Activated T-cell treated with anti-CD3 and anti-CD28 coated beads for 24 hours (primary cell): ENCODE measurements around the gene CASZ1.

Source experiments
- DNase-seq: peaks from one replicate; pipeline ENCODE4 v3.0.0-alpha.2; 2020; ENCODE audit warnings: low read depth

CASZ1 gene

DNA sequence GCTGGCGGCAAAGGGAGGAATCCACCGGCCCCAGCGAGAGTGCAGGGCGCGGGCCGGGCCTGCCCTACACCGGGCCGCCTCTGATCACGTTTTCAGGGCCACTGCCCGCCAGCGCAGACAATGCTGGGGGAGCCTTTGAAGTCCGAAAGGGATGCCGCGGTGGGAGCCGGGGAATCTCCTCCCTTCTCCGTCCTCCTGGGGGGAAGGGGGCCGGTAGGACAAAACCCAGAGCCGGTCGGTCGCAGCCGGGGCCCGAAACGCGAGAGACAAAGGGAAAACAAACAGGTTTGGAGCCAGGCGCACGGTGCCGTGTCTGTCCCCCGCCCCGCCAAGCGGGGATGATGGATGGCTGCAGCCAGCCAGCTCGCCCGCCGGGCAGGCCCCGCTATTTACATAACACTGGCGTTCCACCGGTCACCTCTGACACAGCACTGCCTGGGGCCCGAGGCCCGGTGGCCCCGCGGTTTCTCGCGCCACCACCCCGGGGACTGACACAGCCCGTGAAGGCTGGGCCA lies 92.0 kb downstream of the CASZ1 start:
- no peak for DNase-seq

DNA sequence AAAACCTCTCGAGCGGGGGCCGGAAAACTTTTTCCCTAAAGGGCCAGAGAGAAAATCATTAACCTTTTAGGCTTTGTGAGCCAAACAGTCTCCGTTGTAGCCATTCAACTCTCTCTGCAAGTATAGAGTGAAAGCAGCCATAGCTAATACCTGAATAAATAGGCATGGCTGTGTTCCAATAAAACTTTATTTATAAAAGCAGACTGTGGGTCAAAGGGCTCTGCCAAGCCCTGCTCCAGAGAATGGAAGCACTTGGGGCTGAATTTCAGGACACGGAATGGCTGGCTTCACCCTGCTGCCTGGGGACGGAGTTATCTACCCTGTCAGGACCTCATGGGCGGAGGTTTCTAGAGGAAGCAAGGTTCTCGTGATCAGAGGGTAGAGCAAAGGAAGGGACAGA lies 92.7 kb downstream of the CASZ1 start:
- DNase-seq = no peak

DNA sequence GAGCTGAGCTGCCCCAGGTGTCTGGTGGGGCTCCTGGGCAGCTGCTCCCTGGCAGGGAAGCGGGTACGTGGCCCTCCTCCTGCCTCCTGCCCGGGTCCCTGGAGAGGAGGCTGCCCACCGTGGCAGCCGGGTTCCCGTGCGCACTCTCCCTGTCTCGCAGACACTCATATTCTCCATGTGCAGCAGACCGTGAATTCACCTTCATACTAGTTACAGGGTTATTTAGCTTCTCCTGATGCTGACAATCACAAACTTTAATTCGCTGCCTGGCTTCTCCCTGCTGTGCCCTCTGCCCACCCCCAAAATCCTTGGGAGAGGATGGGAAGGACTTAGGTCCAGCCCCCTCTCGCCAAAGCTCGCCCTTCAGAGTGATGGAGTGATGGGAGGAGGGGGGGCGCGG lies 95.3 kb downstream of the CASZ1 start:
- no peak for DNase-seq

DNA sequence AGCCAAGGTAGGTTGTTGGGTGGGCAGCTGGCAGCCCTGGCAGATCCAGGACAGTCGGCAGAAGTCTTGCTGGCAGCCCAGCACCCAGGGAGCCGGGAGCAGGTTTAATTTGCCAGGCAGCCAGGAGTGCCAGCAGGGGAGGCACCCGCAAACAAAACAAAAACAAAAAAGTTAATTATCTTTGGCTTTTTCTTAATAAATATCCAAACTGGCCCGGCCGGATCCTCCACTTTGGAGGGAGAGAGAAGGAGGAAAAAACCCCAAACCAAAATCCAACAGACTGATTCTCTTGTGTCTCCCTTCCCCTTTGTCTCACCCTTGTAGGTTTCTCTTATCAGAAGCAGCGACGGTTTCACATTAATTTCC lies 97.0 kb downstream of the CASZ1 start:
- DNase-seq = no peak

DNA sequence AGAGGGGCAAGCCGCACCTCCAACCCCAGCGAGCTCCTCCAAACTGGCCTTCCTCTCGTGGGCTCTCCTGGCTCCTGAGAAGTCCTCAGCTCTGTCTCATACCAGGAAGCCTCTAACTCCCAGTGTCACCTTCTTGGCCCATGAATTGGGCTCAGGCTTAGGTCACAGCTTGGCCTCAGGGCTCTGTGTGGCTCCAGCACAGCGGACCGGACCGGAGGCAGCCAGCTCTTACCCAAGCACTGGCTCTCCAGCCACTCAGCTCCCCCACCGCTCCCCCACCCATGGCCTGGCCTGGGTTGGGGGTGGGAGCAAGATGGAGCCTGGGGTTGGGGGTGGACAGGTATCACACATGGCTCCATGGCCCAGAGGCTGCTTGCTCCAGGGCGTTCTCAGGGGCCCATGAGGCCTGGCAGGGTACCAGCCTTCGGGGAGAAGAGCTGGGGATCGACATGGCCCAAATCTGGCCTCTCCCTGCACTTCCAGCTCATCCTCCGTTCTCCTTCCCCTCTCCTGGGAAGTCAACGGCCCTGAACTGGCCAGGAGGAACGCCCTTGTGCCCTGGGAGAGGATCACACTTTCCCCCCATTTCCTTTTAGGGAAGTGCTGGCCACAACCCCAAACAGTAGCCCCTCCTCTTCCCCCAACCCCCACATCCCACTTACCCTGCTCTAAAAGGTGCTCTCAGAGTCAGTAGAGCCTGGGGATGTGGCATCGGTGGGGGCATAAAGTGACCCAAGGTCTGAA lies 97.5 kb downstream of the CASZ1 start:
- no peak for DNase-seq

DNA sequence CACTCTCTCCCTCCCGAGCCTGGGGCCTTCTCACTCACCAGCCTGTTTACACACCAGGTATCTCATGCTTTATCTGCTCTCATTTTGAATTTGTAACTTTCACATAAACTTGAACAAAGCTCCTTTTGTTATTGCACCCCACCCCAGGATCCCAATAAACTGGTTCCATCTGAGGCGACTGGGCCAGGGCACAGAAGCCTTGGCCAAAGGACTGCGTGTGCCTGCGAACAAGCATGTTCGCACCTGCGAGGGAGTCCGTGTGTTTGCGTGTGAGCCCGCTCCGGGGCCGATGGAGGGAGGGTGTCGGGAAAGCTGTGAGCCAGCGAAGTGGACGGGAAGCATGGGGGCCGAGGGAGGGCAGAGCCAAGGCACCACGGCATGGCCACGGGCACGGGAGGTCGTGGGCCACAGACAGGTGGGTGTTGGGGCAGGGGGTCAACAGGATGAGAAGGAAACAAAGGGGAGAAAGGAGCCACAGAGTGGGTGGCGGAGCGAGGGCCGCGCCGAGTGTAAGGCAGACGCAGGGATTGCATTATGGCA lies 98.8 kb downstream of the CASZ1 start:
- DNase-seq = no peak

DNA sequence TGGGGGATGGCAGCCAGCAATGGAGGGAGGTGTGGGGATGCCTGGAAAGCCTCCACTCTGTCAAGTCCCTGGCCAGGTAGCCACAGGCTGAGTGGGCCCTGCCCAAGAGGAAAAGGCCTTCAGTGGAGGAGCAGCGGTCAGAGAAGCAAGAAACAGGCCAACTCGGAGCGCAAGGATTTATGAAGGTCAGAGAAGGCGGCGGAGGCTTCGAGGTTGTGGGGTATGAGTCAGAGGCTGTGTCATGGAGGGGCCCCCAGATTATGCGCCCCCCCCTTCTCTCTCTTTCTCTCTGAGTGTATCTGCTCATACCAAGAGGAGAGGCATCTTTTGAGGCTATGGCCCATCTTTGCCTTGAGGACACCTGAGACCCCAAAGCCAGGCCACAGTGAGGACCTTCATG lies 99.5 kb downstream of the CASZ1 start:
- DNase-seq = peak; percentile 24

DNA sequence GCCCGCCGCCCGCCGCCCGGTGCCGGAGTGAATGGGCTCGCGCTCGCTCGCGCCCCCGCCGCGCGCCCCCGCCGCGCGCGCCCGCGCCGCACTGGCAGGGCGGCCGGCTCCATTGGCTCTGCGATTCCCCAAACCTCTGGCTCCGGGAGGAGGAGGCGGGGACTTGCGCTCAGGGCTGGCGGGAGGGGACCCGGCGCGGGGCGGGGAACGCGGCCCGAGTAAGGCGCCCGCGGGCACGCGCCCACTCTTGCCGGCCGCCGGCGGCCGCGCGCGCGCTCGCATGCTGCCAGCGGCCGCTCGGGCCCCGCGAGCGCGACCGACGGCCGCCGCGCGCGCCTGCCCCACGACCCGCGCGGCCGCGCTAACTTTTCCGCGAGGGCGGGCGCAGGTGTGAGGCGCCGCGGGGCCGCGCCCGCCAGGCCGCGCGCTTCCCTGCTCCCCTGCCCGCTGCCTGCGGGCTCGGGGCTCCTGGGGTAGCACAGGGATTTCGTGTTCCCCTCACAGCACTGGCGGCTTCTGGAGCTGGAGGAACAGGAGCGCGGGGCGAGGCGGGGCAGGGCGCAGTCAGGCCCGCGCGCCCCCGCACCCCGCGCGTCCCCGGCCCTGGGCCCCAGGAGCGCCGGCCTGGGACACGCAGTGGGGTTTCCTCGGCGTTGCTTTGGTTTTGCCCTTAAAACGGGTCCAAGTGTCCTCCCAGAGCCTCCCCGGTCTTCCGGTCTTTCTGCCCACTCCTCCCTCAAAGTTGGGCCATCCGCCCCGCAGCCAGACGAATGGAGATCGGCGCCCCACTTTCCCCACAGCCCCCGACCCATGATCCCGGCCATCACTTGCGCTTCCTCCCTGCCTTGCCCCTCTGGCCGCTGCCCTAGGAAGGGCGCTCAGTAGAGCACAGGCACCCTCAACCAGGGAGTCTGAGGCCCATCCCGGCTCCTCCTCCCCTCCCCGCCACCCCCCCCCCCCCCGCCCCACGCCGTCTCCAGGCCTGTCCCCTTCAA lies 101.5 kb downstream of the CASZ1 start:
- DNase-seq = peak; percentile 70

DNA sequence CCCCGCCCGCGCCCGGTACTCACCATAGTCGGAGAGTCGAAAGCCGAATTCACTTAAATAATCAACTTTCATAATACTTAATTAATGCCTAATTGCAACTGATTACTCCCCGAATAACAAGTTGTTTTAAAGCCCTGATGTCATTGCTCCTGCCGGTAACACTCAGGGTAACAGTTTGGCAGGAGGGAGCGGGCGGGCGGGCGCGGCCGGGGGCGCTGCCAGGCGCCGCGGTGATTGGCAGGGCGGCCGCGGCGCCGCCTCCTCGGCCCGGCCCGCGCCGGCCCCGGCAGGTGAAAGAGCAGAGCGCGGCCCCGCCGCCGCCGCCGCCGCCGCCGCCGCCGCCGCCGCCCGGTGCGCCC lies 102.2 kb downstream of the CASZ1 start:
- no peak for DNase-seq

DNA sequence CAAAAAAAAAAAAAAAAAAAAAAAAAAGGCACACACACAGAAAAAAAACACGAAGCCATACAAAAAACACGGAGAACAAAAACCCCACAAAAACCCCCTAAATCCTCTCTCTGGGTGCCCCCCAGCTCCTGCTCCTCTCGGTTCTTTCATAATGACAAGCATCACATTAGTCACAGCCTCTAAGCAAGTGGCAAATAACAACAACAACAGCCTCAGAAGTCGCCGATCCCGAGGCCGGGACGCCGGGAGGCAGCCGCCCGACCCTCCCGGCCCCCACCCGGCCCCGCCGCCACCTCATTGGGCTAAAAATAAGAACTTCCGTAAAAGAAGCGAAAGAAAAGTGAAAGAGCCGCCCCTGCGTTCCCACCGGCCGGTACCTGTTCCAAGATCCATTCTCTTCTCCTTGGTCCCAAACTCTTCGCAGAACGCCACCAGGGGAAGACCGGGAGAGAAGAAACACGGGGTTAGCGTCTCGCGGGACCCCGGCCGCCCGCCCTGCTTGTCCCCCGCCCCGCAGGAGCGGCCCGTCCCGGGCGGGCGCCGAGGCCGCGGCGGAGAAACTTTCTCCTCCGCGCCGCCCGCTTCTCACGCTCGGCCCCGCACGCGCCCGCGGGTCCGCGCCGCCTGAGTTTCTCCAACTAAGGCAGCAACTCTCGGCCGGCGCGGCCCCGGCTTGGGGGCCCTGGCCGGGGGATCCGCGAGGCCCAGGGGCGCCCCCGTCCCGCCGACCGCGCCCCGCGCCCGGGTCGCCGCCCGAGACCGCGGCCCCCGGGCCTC lies 102.8 kb downstream of the CASZ1 start:
- no peak for DNase-seq

DNA sequence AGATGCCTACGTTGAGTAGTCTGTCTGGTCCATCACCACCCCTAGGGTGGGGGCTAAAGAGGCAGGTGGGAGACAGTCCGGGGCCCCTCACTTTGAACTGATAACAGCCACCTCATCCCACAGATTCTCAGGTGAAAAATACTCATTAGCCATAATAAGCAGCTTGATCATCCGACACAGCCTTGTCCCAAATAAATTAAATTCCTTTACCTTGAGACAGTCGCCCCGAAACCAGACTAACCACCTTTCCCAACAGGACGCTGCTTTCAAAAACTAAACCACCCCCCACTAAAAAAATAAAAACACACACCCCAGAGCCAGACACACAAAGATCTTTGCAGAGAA lies 103.3 kb downstream of the CASZ1 start:
- DNase-seq = no peak

DNA sequence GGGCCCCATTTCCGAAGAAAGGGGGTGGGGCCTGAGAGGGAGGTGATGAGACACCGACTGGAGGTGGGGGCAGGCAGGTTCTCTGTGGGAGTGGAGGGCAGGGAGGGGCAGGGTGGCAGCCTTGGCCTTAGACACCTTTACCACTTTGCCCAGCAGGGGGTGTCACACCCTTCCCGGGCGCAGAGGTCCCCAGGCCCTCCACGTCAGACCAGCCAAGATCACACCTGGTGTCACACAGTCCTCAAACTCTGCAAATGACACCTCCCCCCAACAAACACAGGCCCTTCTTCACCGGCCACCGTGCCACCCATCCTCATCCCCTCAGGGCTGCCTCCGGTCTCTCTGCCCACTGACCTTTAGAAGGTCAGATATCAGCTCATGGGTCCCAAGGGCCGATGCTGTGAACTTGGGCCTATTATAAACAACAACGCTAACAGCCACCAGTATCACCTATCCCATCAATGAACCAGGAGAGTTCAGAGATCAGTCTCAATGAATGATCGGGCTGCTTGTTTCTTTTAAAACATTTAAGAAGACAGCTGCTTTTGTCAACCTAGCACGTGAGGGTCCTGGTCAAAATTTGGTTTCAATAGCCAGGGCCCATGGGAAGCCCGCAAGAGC lies 103.9 kb downstream of the CASZ1 start:
- DNase-seq = peak; percentile 48

DNA sequence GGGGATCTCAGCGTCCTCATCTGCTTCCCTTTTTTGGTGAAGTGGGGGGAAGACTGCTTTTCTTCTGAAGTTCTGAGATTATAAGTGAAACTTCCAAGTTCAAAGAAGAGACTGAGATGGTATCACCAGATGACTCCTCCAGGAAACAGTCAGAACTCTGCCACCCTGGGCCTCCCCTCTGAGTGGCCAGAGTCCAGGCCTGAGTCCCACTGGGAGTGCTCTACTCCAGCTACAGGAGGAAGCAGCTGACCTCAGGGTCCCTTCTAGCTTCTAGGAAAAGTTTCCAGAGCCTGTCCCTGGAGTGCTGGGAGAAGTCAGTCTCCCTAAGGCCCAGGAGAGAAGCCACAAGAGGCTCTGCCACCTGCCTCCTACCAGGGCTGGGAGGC lies 104.7 kb downstream of the CASZ1 start:
- no peak for DNase-seq

DNA sequence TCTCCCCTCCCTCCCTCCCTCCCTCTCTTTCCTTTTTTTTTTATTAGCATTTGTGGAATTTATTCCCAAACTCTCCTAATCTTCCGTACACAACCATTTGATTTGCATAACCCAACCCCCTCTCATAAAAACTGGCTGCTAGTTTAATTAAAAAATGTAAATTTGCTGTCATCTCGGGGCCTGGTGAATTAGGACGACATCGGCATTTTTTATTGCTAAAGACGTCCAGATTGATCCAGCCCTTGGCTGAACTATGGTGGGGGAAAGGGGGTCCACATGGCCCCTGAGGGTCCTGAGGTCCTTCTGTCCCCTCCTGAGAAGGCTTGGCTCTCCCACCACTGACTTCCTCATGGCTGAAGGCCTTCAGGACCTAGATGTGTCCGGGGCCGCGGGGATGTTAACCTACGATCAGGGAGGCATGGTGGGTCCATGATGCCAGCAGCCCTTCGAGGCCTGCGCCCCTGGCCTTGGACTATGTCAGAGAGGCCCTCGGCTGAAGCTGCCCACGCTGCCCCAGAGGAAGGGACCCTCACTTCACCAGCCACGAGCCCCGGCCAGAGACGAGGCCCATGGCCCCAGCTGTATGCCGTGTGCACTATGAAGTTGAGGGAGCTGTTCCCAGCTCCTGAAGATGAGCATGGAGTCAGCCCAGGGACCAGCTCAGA lies 105.2 kb downstream of the CASZ1 start:
- DNase-seq = no peak

DNA sequence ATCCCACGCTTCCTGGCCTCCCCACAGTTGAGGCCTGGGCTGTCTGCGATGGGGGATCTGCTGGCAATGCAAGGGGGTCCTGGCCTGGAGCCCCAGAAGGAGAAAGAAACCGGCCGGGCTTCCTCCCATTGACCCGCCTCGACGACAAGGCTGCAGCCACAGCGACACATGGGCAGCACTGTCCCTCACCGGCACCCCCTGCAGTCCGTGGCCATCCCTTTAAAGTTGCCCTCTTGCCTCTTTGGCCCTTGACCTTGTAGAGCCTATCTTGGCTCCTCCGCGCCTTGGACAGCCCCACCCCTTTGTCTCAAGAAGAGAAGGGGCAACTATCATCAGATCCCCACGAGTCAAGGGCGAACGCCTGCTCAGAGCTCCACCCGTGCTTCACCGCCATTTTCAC lies 106.0 kb downstream of the CASZ1 start:
- no peak for DNase-seq

DNA sequence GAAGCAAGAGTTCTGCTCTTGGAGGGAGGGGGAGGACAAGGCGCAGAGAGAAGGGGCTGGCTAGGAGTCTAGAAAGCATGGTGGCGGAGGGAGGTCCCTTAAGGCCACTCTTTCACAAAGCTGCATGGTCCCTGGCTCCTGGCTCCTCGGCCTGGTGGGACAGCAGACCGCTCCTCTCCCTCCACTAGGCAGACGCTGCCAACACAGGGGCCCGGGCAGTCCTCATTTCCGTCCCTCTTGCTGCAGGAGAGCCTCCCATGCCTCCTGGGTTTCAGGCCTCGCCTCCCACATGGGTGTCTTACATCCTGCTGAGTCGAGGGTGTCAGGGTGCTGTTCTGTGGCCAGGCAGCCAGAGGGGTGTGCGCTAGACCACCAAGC lies 108.0 kb downstream of the CASZ1 start:
- DNase-seq = no peak

DNA sequence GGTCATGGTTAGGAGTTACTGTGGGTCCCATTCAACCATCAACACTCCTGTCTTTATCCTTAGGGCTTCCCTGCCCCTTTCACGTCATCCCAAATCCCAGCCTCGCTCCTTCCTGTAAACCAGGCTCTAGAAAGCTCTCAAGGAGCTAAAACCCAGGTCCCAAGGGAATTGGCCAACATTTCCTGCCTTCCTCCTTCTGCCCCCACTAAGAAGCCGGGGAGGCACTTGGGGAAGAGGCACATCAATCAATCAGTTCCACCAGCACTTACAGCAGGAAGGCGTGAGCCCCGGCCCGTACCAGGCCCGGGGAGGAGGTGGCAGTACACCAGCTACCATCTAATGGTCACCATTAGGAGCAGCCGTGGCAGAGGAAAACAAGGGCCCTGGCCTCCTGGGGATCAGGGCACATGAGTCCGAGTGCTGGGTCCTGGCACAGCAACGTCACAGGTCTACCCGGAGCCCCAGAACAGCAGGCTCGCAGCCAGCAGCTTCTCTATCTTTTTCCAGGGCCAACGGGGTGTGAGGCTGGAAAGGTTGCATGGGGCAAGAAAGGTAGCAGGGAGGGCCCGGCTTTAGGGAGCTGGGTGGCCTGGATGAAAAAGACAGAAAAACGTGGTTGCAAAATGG lies 108.6 kb downstream of the CASZ1 start:
- no peak for DNase-seq

DNA sequence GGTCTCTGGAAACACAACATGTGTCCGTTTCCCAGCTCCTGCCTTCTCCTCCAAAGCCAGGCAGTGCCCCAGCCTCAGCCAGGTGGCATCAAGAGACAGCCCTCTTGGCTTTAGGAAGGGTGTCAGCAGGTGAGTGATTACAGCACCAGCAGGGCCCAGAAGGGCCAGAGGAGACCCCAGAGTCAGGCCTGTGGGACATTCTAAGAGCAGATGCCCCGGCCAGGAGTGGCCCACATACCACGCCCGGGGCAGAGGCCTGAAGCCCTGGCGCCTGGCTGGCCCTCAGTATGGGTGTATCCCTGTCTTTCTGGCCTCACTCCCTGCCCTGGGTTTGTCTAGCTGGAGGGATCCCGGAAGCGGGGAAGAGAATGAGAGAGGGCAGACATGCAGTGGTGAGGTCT lies 109.2 kb downstream of the CASZ1 start:
- DNase-seq = no peak

DNA sequence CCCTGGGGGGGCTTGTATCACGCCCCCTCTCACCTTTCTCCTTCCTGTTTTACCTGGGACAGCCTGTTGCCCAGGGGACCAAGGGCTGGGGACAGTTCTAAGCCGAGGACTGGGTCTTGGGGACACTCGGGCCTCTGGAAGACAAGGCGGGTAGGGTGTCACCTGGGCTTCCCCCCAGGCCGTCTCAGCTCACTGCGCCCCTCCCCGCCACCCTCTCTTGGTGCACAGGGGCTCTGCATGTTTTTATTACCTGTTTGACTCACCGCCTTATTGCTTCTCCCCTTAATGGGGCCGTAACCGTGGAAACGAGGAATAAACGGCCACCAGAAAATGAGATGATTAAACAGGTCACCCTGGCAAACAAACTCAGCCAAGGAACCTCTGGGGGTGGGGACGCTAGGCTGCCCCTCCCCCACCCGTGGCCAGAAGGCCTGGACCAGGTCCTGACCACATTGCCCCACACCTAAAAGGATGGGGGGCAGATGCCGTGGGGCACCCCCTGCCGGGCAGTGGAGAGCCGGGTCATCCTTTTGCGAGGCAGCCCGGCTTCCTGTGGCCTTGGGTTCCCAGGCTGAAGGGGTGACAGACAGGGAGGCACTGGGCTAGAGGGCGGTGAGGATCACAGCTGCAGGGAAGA lies 109.9 kb downstream of the CASZ1 start:
- DNase-seq = no peak

DNA sequence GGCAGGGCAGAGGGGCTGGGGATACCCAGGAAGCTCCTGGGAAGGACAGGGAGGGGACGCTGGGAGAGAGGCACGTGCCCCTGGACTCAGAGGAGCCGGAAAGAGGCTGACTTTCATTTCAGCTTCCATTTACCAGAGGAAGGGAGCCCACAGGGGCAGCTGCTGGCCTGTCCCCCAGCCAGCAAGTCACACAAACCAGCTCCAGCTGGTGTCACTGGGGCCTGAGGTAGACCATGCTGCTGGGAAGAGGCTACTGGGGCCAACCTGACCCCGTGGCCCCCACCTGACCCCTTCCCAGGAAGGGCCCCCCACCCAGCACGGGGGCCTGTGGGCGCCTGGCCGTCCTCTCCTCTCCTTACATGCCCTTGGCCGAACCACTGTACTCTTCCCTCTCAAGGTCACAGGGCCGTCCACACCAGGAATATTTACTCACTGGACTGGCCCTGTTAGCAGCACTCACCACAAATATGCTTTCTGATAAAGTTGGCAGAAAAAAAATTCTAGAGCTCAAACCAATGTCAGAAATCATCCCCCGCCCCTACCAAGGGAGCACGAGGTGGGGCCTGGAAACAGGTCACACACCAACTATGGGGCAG lies 110.5 kb downstream of the CASZ1 start:
- DNase-seq = no peak
